ENCODE results near the gene APOL2.

The APOL2 gene

DNA sequence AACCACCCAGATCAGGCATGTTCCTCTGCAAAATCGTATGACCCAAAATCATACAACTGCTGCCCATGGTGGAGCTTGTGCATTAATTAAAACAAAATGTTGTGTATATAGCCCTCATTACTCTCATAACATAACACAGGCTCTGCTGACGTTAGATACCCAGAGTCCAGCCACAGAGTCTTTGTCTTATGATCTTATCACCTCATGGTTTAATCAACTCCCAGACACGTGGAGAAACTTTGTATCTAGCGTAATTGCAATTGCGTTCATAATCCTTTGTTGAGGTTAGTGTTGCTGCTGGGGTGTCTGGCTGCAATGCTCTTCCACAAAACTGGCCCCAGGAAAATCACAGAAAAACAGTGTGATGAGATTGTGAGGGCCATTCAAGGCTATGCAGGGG, 8.6 kb upstream of the APOL2 start:
- H2AFZ ChIP-seq (ENCODE audit: low read depth, low read length): no peak overlapping the region
- TF ChIP-seq, protein P1, sequence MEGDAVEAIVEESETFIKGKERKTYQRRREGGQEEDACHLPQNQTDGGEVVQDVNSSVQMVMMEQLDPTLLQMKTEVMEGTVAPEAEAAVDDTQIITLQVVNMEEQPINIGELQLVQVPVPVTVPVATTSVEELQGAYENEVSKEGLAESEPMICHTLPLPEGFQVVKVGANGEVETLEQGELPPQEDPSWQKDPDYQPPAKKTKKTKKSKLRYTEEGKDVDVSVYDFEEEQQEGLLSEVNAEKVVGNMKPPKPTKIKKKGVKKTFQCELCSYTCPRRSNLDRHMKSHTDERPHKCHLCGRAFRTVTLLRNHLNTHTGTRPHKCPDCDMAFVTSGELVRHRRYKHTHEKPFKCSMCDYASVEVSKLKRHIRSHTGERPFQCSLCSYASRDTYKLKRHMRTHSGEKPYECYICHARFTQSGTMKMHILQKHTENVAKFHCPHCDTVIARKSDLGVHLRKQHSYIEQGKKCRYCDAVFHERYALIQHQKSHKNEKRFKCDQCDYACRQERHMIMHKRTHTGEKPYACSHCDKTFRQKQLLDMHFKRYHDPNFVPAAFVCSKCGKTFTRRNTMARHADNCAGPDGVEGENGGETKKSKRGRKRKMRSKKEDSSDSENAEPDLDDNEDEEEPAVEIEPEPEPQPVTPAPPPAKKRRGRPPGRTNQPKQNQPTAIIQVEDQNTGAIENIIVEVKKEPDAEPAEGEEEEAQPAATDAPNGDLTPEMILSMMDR (IDR thresholded peaks at IDR 0.05; ENCODE audit: borderline replicate concordance, extremely low read depth, low read length, poor library complexity, severe bottlenecking): no peak
- no peaks in the 10 kb centered on the region for H3K36me3 ChIP-seq (ENCODE audit: insufficient read depth, low read length)
- no peak overlapping the region for H3K4me3 ChIP-seq (ENCODE audit: low read depth in 1 of 2, low read length in 2 of 2)
- H3K4me2 ChIP-seq (ENCODE audit: insufficient read depth, low read length): no peak overlapping the region
- no peak overlapping the region for H3K9ac ChIP-seq (ENCODE audit: low read depth, low read length)
- no peaks in the 10 kb centered on the region for H3K79me2 ChIP-seq (ENCODE audit: insufficient read depth, low read length)
- DNase-seq (no peak), ATAC-seq (ENCODE audit: insufficient read depth, low read depth) (no peak)
- no peaks in the 10 kb centered on the region for H4K20me1 ChIP-seq (ENCODE audit: insufficient read depth, low read length)
- H3K9me3 ChIP-seq (ENCODE audit: insufficient read depth, low read length, severe bottlenecking): peaks cover 2% of the 10 kb centered on the region
- no peaks in the 10 kb centered on the region for H3K27me3 ChIP-seq (ENCODE audit: insufficient read depth, low read length, poor library complexity)
- peaks cover 7% of the 10 kb centered on the region for H3K4me1 ChIP-seq (ENCODE audit: insufficient read depth, low read length)
- H3K27ac ChIP-seq (ENCODE audit: low read length): no peak overlapping the region

DNA sequence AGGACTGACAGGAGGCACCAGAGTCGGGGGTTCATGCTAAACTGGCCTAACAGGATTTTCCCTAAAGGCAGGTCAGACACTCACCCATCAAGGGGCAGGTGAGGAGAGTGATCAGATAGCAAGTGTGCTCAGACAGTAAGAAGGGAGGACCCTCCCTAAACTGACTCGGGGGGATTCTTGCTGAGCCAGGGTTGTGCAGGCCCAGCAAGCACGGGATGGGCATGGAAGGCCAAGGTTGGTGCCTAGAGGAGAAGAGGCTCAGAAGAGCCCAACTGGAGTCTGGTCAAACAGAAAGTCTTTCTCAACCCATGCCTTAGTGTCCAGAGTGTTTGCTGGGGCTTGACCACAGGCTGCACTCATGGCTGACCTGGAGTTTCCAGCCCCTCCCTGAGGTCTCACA, 7.4 kb upstream of the APOL2 start:
- peaks cover 2% of the 10 kb centered on the region for H3K9me3 ChIP-seq (ENCODE audit: insufficient read depth, low read length, severe bottlenecking)
- no peak overlapping the region for H3K4me2 ChIP-seq (ENCODE audit: insufficient read depth, low read length)
- H4K20me1 ChIP-seq (ENCODE audit: insufficient read depth, low read length): no peaks in the 10 kb centered on the region
- H3K27ac ChIP-seq (ENCODE audit: low read length): no peak overlapping the region
- H3K36me3 ChIP-seq (ENCODE audit: insufficient read depth, low read length): no peaks in the 10 kb centered on the region
- TF ChIP-seq, protein P1 (IDR thresholded peaks at IDR 0.05; ENCODE audit: borderline replicate concordance, extremely low read depth, low read length, poor library complexity, severe bottlenecking): no peak
- TF ChIP-seq EZH2 (IDR thresholded peaks at IDR 0.05; ENCODE audit: borderline replicate concordance, low read depth, low read length, severe bottlenecking): no peak
- H3K27me3 ChIP-seq (ENCODE audit: insufficient read depth, low read length, poor library complexity): no peaks in the 10 kb centered on the region
- H2AFZ ChIP-seq (ENCODE audit: low read depth, low read length): no peak overlapping the region
- no peaks in the 10 kb centered on the region for H3K79me2 ChIP-seq (ENCODE audit: insufficient read depth, low read length)
- ATAC-seq (ENCODE audit: insufficient read depth, low read depth): no peak
- no peaks in the 10 kb centered on the region for H3K4me1 ChIP-seq (ENCODE audit: insufficient read depth, low read length)
- DNase-seq: no peak
- H3K9ac ChIP-seq (ENCODE audit: low read depth, low read length): no peak overlapping the region
- H3K4me3 ChIP-seq (ENCODE audit: low read depth in 1 of 2, low read length in 2 of 2): no peak overlapping the region

DNA sequence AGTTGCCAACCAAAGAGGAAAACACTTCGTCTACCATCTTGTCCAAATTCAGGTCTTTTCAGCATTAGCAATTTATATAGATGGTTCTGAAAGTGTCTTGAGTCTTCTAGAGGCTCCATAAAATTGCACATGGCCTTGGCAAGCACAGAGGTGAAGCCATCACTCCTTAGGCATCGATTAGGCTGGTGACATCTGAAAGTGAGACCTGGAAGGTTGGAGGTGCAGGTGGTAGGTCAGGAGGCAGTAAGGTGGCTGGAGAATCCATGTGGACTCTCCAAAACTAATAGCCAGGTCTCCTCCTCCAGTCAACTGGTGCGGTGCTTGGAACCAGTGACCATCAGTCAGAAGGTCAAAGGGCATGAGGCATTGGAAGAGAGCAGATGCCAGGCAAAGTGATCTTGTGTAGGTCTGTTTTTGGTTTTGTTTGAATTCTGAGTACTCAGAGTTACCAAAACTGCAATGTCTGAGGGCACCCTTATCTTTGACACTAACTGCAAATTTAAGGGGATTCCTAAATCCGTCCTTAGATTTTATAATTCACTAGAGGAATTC, 6.6 kb upstream of the APOL2 start:
- H3K27me3 ChIP-seq (ENCODE audit: insufficient read depth, low read length, poor library complexity): no peaks in the 10 kb centered on the region
- H3K79me2 ChIP-seq (ENCODE audit: insufficient read depth, low read length): no peaks in the 10 kb centered on the region
- H3K4me1 ChIP-seq (ENCODE audit: insufficient read depth, low read length): no peaks in the 10 kb centered on the region
- no peak for ATAC-seq (ENCODE audit: insufficient read depth, low read depth)
- no peak overlapping the region for H3K4me2 ChIP-seq (ENCODE audit: insufficient read depth, low read length)
- no peak for TF ChIP-seq EZH2 (IDR thresholded peaks at IDR 0.05; ENCODE audit: borderline replicate concordance, low read depth, low read length, severe bottlenecking)
- TF ChIP-seq, protein P1 (IDR thresholded peaks at IDR 0.05; ENCODE audit: borderline replicate concordance, extremely low read depth, low read length, poor library complexity, severe bottlenecking): no peak
- H4K20me1 ChIP-seq (ENCODE audit: insufficient read depth, low read length): no peaks in the 10 kb centered on the region
- DNase-seq: no peak
- H3K9ac ChIP-seq (ENCODE audit: low read depth, low read length): no peak overlapping the region
- H3K36me3 ChIP-seq (ENCODE audit: insufficient read depth, low read length): no peaks in the 10 kb centered on the region
- H3K4me3 ChIP-seq (ENCODE audit: low read depth in 1 of 2, low read length in 2 of 2): no peak overlapping the region
- H3K27ac ChIP-seq (ENCODE audit: low read length): no peak overlapping the region
- no peak overlapping the region for H2AFZ ChIP-seq (ENCODE audit: low read depth, low read length)
- H3K9me3 ChIP-seq (ENCODE audit: insufficient read depth, low read length, severe bottlenecking): peaks cover 2% of the 10 kb centered on the region
